ENCODE results near the gene PLA2G4D.

PLA2G4D gene

DNA sequence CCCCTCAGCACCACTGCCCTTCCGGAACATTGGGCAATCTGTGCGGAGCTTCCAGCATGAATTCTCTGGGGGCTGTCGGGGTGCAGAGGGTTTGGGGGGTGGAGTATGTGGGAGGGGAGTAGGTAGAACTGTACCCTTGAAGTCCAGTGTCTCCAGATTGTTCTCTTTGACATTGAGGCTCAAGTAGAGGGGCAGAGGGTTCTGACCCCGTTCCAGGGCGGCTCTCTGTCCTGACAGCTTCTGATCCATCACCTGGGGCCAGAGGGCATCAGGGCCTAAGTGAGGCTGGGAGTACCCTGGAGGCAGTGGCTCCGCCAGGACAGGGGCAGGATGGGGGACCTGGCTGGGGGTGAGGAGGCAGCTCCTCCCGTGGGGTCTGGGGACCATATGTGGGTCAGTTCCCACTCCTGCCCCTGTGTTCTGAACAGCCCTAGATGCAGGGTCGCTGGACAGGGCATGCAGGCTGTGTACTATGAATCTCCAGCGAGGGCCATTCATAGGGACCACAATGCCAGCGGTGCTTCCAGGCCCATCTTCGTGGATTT, 22.1 kb downstream of the PLA2G4D start:
- H3K36me3 ChIP-seq (ENCODE audit: insufficient read depth, low read length), result no peaks in the 10 kb centered on the region; the same call in 1 of the 2 replicates
- no peak overlapping the region for H3K9ac ChIP-seq (ENCODE audit: low read length)

DNA sequence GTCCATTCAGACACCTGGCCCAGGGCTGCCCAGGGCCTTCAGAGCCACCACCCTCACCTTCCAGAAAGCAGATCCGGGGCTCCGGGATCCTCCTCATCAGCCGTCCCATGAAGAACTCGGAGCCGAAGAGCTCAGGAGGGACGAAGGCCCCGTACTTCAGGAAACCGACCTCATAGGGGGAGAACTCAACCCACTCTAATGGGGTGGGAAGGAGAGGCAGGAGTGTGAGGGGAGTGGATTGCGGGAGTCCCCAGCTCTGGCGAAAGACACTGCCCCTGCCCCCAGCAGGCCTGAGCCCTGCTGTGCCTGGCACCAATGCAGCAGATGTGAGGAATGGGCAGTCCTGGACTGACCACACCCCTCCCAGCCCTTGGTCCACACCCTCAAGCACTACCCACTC, 22.6 kb downstream of the PLA2G4D start:
- H3K27me3 ChIP-seq (ENCODE audit: insufficient read depth, low read length), result no peaks in the 10 kb centered on the region
- H3K4me1 ChIP-seq (ENCODE audit: insufficient read depth, low read length, severe bottlenecking), result no peaks in the 10 kb centered on the region
- H3K9me3 ChIP-seq (ENCODE audit: low read length), result no peaks in the 10 kb centered on the region
- no peak overlapping the region for H3K4me3 ChIP-seq (ENCODE audit: low read depth, low read length, poor library complexity, severe bottlenecking)
- no peak overlapping the region for H3K9ac ChIP-seq (ENCODE audit: low read length)
- H2AFZ ChIP-seq (ENCODE audit: low read length), result no peak overlapping the region
- no peak overlapping the region for H3K4me2 ChIP-seq (ENCODE audit: low read length)
- H3K36me3 ChIP-seq (ENCODE audit: insufficient read depth, low read length), result no peaks in the 10 kb centered on the region; the same call in 1 of the 2 replicates
- H3F3A ChIP-seq (ENCODE audit: insufficient read depth, low read length), result no peaks in the 10 kb centered on the region
- no peaks in the 10 kb centered on the region for H3K79me2 ChIP-seq (ENCODE audit: insufficient read depth, low read length)
- H3K27ac ChIP-seq (ENCODE audit: low read depth, low read length, poor library complexity, severe bottlenecking), result no peak overlapping the region
- H4K20me1 ChIP-seq (ENCODE audit: insufficient read depth, low read length), result no peaks in the 10 kb centered on the region
- no peaks in the 10 kb centered on the region for H3K9me2 ChIP-seq (ENCODE audit: low read depth, low read length)
- TF ChIP-seq, protein P1, sequence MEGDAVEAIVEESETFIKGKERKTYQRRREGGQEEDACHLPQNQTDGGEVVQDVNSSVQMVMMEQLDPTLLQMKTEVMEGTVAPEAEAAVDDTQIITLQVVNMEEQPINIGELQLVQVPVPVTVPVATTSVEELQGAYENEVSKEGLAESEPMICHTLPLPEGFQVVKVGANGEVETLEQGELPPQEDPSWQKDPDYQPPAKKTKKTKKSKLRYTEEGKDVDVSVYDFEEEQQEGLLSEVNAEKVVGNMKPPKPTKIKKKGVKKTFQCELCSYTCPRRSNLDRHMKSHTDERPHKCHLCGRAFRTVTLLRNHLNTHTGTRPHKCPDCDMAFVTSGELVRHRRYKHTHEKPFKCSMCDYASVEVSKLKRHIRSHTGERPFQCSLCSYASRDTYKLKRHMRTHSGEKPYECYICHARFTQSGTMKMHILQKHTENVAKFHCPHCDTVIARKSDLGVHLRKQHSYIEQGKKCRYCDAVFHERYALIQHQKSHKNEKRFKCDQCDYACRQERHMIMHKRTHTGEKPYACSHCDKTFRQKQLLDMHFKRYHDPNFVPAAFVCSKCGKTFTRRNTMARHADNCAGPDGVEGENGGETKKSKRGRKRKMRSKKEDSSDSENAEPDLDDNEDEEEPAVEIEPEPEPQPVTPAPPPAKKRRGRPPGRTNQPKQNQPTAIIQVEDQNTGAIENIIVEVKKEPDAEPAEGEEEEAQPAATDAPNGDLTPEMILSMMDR (IDR thresholded peaks at IDR 0.05; ENCODE audit: low read length), result no peak
- no peak for TF ChIP-seq EZH2 (IDR thresholded peaks at IDR 0.05; ENCODE audit: borderline replicate concordance, low read length)

More for the DNA sequence above, 22.1 kb downstream of the PLA2G4D start:
- Histone ChIP-seq H3K9me2 (ENCODE audit: low read depth, low read length) (no peaks in the 10 kb centered on the region), H3K27me3 (ENCODE audit: insufficient read depth, low read length) (no peaks in the 10 kb centered on the region), H3K4me1 (ENCODE audit: insufficient read depth, low read length, severe bottlenecking) (no peaks in the 10 kb centered on the region), H3K79me2 (ENCODE audit: insufficient read depth, low read length) (no peaks in the 10 kb centered on the region), H3K27ac (ENCODE audit: low read depth, low read length, poor library complexity, severe bottlenecking) (no peak overlapping the region), H2AFZ (ENCODE audit: low read length) (no peak overlapping the region), H3F3A (ENCODE audit: insufficient read depth, low read length) (no peaks in the 10 kb centered on the region), H3K9me3 (ENCODE audit: low read length) (no peaks in the 10 kb centered on the region), H3K4me2 (ENCODE audit: low read length) (no peak overlapping the region), H4K20me1 (ENCODE audit: insufficient read depth, low read length) (no peaks in the 10 kb centered on the region), H3K4me3 (ENCODE audit: low read depth, low read length, poor library complexity, severe bottlenecking) (no peak overlapping the region)
- no peak for TF ChIP-seq EZH2 (IDR thresholded peaks at IDR 0.05; ENCODE audit: borderline replicate concordance, low read length)
- TF ChIP-seq, protein P1 (IDR thresholded peaks at IDR 0.05; ENCODE audit: low read length), result no peak

DNA sequence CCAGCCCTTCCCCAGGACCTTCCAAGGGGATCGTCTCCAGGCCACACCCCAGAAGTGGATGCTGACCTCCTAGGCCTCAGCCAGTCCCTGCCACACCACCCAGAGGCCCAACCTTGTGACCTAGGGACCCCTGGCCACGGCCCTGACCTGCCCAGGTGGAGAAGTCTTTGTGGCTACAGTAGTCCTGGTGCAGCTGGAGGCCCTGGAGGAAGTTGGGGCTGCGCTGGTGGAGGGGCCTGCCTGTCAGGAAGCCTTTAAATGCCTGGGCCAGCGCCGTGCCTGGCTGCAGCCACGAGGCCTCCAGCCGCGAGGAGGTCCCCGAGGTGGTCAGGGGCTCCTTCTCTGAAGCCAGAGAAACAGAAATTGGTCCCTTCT, 23.4 kb downstream of the PLA2G4D start:
- Histone ChIP-seq H3K36me3 (ENCODE audit: insufficient read depth, low read length) (no peaks in the 10 kb centered on the region; the same call in 1 of the 2 replicates), H3F3A (ENCODE audit: insufficient read depth, low read length) (no peaks in the 10 kb centered on the region), H3K9ac (ENCODE audit: low read length) (no peak overlapping the region), H3K9me3 (ENCODE audit: low read length) (no peaks in the 10 kb centered on the region), H2AFZ (ENCODE audit: low read length) (no peak overlapping the region), H3K4me2 (ENCODE audit: low read length) (no peak overlapping the region), H3K4me3 (ENCODE audit: low read depth, low read length, poor library complexity, severe bottlenecking) (no peak overlapping the region), H3K79me2 (ENCODE audit: insufficient read depth, low read length) (no peaks in the 10 kb centered on the region), H4K20me1 (ENCODE audit: insufficient read depth, low read length) (no peaks in the 10 kb centered on the region), H3K9me2 (ENCODE audit: low read depth, low read length) (no peaks in the 10 kb centered on the region), H3K27me3 (ENCODE audit: insufficient read depth, low read length) (no peaks in the 10 kb centered on the region), H3K27ac (ENCODE audit: low read depth, low read length, poor library complexity, severe bottlenecking) (no peak overlapping the region), H3K4me1 (ENCODE audit: insufficient read depth, low read length, severe bottlenecking) (no peaks in the 10 kb centered on the region)
- TF ChIP-seq EZH2 (IDR thresholded peaks at IDR 0.05; ENCODE audit: borderline replicate concordance, low read length), result no peak
- TF ChIP-seq, protein P1 (IDR thresholded peaks at IDR 0.05; ENCODE audit: low read length), result no peak
